ENCODE measurements around the gene CCDC188.

- TF ChIP-seq PHF8 (IDR thresholded peaks at IDR 0.05; ENCODE audit: borderline replicate concordance, low read length) (no peak), CHD4 (IDR thresholded peaks at IDR 0.05; ENCODE audit: insufficient read depth, insufficient replicate concordance, low read depth, low read length, poor library complexity, severe bottlenecking) (no peak), USF1 (CRISPR knock-in tag; IDR thresholded peaks at IDR 0.05) (no peak), POLR2AphosphoS5 (IDR thresholded peaks at IDR 0.05; ENCODE audit: control insufficient read depth, insufficient read depth, low read depth, low read length) (no peak), SRF (CRISPR knock-in tag; IDR thresholded peaks at IDR 0.05) (no peak), MYC (IDR thresholded peaks at IDR 0.05; ENCODE audit: low read depth, low read length) (no peak), MYC (CRISPR knock-in tag; IDR thresholded peaks at IDR 0.05; ENCODE audit: borderline replicate concordance, low read depth) (no peak), POLR2H (tag; IDR thresholded peaks at IDR 0.05; ENCODE audit: low read depth) (no peak), EP300 (IDR thresholded peaks at IDR 0.05; ENCODE audit: low read length) (no peak), SMAD3 (CRISPR knock-in tag; conservative IDR thresholded peaks at IDR 0.05) (no peak), MLX (CRISPR knock-in tag; conservative IDR thresholded peaks at IDR 0.05) (peak in 1 of 2 experiments; percentile 90; a peak in 2 of 4 replicates), MBD2 (IDR thresholded peaks at IDR 0.05; ENCODE audit: borderline replicate concordance, low read depth) (no peak), CREM (IDR thresholded peaks at IDR 0.05; ENCODE audit: low read depth) (no peak), SMAD4 (CRISPR knock-in tag; conservative IDR thresholded peaks at IDR 0.05) (no peak)
- TF ChIP-seq, protein P1, sequence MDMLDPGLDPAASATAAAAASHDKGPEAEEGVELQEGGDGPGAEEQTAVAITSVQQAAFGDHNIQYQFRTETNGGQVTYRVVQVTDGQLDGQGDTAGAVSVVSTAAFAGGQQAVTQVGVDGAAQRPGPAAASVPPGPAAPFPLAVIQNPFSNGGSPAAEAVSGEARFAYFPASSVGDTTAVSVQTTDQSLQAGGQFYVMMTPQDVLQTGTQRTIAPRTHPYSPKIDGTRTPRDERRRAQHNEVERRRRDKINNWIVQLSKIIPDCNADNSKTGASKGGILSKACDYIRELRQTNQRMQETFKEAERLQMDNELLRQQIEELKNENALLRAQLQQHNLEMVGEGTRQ (CRISPR knock-in tag; IDR thresholded peaks at IDR 0.05) = no peak
Observed at GRCh38 chr22:20112623-20113511, 38.0 kb downstream of the CCDC188 start.
